GM23338 (cell line): ENCODE data around the gene SPPL2C. TPM values are rescaled to one million over a fixed set of nuclear protein-coding genes. Genes with fewer than 3 reads are reported as not detected.
"Not testable (repeated sequence)": the region's sequence is repeated elsewhere in the genome, so short reads cannot be mapped to it uniquely, and the experiment has no call there.

Experiments used
- ATAC-seq: fragments of 200-7000 bp; cut with Tn5 transposase; 3 replicates; pipeline ENCODE4 v1.9.1; 2020
- DNase-seq: peaks from one replicate; pipeline ENCODE4 v3.0.0-alpha.2; 2015; ENCODE audit warnings: low spot score
- H2AFZ ChIP-seq: fragments of 200-600 bp; sonication (generic); 2 replicates; pipeline ENCODE4 v1.8.0; 2016; ENCODE audit warnings: antibody characterized with exemption, mild to moderate bottlenecking, moderate library complexity
- H3F3A ChIP-seq: fragments of 200-600 bp; sonication (generic); replicated peaks from 2 replicates; pipeline ENCODE4 v1.8.0; 2017; ENCODE audit warnings: antibody characterized with exemption, mixed run types, low read depth
- H3K27ac ChIP-seq: fragments of 200-600 bp; sonication (generic); 2 replicates; pipeline ENCODE4 v1.6.1; 2016; ENCODE audit warnings: low read depth
- H3K27me3 ChIP-seq: fragments of 200-600 bp; sonication (generic); 2 replicates; pipeline ENCODE4 v1.8.0; 2016; ENCODE audit warnings: mild to moderate bottlenecking, mixed run types, moderate library complexity; ENCODE audit not compliant: insufficient read depth
- H3K36me3 ChIP-seq: fragments of 200-600 bp; sonication (generic); 2 replicates; pipeline ENCODE4 v1.8.0; 2016; ENCODE audit warnings: mild to moderate bottlenecking; ENCODE audit not compliant: insufficient read depth
- H3K4me1 ChIP-seq: fragments of 200-600 bp; sonication (generic); 2 replicates; pipeline ENCODE4 v1.8.0; 2016; ENCODE audit warnings: mild to moderate bottlenecking, moderate library complexity; ENCODE audit not compliant: insufficient read depth
- H3K4me2 ChIP-seq: fragments of 200-600 bp; sonication (generic); 2 replicates; pipeline ENCODE4 v1.7.1; 2017; ENCODE audit warnings: mixed run types
- H3K4me3 ChIP-seq: fragments of 200-600 bp; sonication (generic); 2 replicates; pipeline ENCODE4 v1.6.1; 2016; ENCODE audit warnings: mixed run types
- H3K79me2 ChIP-seq: fragments of 200-600 bp; sonication (generic); replicated peaks from 2 replicates; pipeline ENCODE4 v1.8.0; 2017; ENCODE audit warnings: mild to moderate bottlenecking; ENCODE audit not compliant: insufficient read depth
- H3K9me2 ChIP-seq: fragments of 200-600 bp; sonication (generic); 2 replicates; pipeline ENCODE4 v1.8.0; 2017; ENCODE audit not compliant: insufficient read depth
- H4K20me1 ChIP-seq: fragments of 200-600 bp; sonication (generic); replicated peaks from 2 replicates; pipeline ENCODE4 v1.8.0; 2017; ENCODE audit warnings: mild to moderate bottlenecking; ENCODE audit not compliant: insufficient read depth
- H3K27ac Mint-ChIP-seq: 2 replicates; pipeline ENCODE4 v1.8.0; 2020; ENCODE audit warnings: inconsistent platforms, mild to moderate bottlenecking, moderate library complexity, mixed read lengths
- H3K27me3 Mint-ChIP-seq: 3 replicates; pipeline ENCODE4 v1.8.0; 2022; ENCODE audit warnings: low read depth, mild to moderate bottlenecking, moderate library complexity, mixed read lengths, inconsistent platforms; ENCODE audit not compliant: insufficient read depth, poor library complexity
- H3K36me3 Mint-ChIP-seq: 3 replicates; pipeline ENCODE4 v1.8.0; 2021; ENCODE audit warnings: low read depth, mild to moderate bottlenecking, inconsistent platforms, moderate library complexity, mixed read lengths
- H3K4me1 Mint-ChIP-seq: 3 replicates; pipeline ENCODE4 v1.8.0; 2020; ENCODE audit warnings: mild to moderate bottlenecking, inconsistent platforms, mixed read lengths
- H3K4me3 Mint-ChIP-seq: 3 replicates; pipeline ENCODE4 v1.8.0; 2021; ENCODE audit warnings: moderate library complexity, mild to moderate bottlenecking, inconsistent platforms, mixed read lengths
- H3K9me3 Mint-ChIP-seq: 3 replicates; pipeline ENCODE4 v1.8.0; 2020; ENCODE audit warnings: moderate library complexity, mild to moderate bottlenecking, inconsistent platforms, mixed read lengths
- CREB1 ChIP-seq: fragments of 250-450 bp; sonication (Bioruptor Pico); IDR thresholded peaks from 2 replicates; pipeline ENCODE4 v1.5.0; 2020; ENCODE audit warnings: low read depth, mild to moderate bottlenecking, moderate library complexity
- JUNB ChIP-seq: IDR thresholded peaks from one replicate; pipeline ENCODE4 v1.6.1; 2016; ENCODE audit warnings: antibody characterized with exemption; ENCODE audit not compliant: unreplicated experiment
- NANOG ChIP-seq: IDR thresholded peaks from 2 replicates; pipeline ENCODE4 v1.6.1; 2016; ENCODE audit warnings: antibody characterized with exemption, borderline replicate concordance
- polyA plus RNA-seq: library from polyadenylated mRNA; unstranded; fragments of >200 nt; fragmentation: Nextera tagmentation; extraction: Ambion mirVana; gene quantifications from 2 replicates; pipeline ENCODE4 v1.2.1, GENCODE V29; 2016
- total RNA-seq: library from RNA; depleted of rRNA; stranded (reverse); fragments of >200 nt; shearing (Covaris generic); gene quantifications from 2 replicates; pipeline ENCODE4 v1.2.3, GENCODE V29; 2014
- TF ChIP-seq, protein P1 (sequence below): fragments of 250-450 bp; sonication (Bioruptor Pico); IDR thresholded peaks from 2 replicates; pipeline ENCODE4 v1.5.0; 2020; ENCODE audit warnings: mild to moderate bottlenecking, moderate library complexity
- TF ChIP-seq, protein P2 (sequence below): IDR thresholded peaks from 2 replicates; pipeline ENCODE4 v1.6.1; 2016; ENCODE audit warnings: antibody characterized with exemption
- TF ChIP-seq, protein P3 (sequence below), 2 experiments: fragments of 200-600 bp in 1 of 2; sonication (generic) in 1 of 2; conservative IDR thresholded peaks; 2 replicates each; pipeline versions ENCODE4 v1.5.1 to v1.6.1; 2016 to 2017; ENCODE audit warnings: antibody characterized with exemption in 2 of 2, low read depth in 2 of 2, mild to moderate bottlenecking in 2 of 2, moderate library complexity in 1 of 2

The SPPL2C gene
- total and polyA plus RNA-seq, 2 experiments from 2014 or later: 0.14 TPM; not detected in 1

DNA sequence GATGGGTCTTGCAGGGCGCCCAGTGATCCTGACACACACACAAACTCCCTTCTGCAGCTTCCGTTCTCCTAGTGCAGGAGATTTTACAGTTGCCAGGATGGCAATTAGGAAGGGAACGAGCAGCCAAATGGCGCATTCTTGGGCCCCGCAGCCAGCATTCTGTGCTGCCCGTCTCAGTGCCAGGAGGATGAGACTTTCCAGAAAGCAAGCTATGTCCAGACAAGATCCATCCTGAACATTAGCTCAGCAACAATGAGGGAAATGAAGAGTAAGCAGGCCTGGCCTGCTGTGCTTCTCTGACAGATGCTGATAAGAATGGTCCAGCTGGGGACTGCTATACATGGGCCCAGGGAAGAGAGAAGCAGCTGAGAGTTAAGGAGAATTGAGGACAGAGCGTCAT, 16.5 kb downstream of the SPPL2C start (continued):
- TF ChIP-seq, protein P1, sequence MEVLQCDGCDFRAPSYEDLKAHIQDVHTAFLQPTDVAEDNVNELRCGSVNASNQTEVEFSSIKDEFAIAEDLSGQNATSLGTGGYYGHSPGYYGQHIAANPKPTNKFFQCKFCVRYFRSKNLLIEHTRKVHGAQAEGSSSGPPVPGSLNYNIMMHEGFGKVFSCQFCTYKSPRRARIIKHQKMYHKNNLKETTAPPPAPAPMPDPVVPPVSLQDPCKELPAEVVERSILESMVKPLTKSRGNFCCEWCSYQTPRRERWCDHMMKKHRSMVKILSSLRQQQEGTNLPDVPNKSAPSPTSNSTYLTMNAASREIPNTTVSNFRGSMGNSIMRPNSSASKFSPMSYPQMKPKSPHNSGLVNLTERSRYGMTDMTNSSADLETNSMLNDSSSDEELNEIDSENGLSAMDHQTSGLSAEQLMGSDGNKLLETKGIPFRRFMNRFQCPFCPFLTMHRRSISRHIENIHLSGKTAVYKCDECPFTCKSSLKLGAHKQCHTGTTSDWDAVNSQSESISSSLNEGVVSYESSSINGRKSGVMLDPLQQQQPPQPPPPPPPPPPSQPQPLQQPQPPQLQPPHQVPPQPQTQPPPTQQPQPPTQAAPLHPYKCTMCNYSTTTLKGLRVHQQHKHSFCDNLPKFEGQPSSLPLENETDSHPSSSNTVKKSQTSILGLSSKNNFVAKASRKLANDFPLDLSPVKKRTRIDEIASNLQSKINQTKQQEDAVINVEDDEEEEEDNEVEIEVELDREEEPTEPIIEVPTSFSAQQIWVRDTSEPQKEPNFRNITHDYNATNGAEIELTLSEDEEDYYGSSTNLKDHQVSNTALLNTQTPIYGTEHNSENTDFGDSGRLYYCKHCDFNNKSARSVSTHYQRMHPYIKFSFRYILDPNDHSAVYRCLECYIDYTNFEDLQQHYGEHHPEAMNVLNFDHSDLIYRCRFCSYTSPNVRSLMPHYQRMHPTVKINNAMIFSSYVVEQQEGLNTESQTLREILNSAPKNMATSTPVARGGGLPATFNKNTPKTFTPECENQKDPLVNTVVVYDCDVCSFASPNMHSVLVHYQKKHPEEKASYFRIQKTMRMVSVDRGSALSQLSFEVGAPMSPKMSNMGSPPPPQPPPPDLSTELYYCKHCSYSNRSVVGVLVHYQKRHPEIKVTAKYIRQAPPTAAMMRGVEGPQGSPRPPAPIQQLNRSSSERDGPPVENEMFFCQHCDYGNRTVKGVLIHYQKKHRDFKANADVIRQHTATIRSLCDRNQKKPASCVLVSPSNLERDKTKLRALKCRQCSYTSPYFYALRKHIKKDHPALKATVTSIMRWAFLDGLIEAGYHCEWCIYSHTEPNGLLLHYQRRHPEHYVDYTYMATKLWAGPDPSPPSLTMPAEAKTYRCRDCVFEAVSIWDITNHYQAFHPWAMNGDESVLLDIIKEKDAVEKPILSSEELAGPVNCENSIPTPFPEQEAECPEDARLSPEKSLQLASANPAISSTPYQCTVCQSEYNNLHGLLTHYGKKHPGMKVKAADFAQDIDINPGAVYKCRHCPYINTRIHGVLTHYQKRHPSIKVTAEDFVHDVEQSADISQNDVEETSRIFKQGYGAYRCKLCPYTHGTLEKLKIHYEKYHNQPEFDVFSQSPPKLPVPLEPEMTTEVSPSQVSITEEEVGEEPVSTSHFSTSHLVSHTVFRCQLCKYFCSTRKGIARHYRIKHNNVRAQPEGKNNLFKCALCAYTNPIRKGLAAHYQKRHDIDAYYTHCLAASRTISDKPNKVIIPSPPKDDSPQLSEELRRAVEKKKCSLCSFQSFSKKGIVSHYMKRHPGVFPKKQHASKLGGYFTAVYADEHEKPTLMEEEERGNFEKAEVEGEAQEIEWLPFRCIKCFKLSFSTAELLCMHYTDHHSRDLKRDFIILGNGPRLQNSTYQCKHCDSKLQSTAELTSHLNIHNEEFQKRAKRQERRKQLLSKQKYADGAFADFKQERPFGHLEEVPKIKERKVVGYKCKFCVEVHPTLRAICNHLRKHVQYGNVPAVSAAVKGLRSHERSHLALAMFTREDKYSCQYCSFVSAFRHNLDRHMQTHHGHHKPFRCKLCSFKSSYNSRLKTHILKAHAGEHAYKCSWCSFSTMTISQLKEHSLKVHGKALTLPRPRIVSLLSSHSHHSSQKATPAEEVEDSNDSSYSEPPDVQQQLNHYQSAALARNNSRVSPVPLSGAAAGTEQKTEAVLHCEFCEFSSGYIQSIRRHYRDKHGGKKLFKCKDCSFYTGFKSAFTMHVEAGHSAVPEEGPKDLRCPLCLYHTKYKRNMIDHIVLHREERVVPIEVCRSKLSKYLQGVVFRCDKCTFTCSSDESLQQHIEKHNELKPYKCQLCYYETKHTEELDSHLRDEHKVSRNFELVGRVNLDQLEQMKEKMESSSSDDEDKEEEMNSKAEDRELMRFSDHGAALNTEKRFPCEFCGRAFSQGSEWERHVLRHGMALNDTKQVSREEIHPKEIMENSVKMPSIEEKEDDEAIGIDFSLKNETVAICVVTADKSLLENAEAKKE: no peak
- TF ChIP-seq CREB1 (CRISPR knock-in tag): no peak
- TF ChIP-seq NANOG: no peak
- TF ChIP-seq, protein P2, sequence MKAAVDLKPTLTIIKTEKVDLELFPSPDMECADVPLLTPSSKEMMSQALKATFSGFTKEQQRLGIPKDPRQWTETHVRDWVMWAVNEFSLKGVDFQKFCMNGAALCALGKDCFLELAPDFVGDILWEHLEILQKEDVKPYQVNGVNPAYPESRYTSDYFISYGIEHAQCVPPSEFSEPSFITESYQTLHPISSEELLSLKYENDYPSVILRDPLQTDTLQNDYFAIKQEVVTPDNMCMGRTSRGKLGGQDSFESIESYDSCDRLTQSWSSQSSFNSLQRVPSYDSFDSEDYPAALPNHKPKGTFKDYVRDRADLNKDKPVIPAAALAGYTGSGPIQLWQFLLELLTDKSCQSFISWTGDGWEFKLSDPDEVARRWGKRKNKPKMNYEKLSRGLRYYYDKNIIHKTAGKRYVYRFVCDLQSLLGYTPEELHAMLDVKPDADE: no peak
- TF ChIP-seq, protein P3, sequence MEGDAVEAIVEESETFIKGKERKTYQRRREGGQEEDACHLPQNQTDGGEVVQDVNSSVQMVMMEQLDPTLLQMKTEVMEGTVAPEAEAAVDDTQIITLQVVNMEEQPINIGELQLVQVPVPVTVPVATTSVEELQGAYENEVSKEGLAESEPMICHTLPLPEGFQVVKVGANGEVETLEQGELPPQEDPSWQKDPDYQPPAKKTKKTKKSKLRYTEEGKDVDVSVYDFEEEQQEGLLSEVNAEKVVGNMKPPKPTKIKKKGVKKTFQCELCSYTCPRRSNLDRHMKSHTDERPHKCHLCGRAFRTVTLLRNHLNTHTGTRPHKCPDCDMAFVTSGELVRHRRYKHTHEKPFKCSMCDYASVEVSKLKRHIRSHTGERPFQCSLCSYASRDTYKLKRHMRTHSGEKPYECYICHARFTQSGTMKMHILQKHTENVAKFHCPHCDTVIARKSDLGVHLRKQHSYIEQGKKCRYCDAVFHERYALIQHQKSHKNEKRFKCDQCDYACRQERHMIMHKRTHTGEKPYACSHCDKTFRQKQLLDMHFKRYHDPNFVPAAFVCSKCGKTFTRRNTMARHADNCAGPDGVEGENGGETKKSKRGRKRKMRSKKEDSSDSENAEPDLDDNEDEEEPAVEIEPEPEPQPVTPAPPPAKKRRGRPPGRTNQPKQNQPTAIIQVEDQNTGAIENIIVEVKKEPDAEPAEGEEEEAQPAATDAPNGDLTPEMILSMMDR (conservative IDR thresholded peaks at IDR 0.05; ENCODE audit: low read depth in 2 of 2): no peak
- no peak for TF ChIP-seq JUNB

- H3K4me3 Mint-ChIP-seq, H3K9me3 Mint-ChIP-seq, H3K27ac Mint-ChIP-seq, H3F3A ChIP-seq, H3K79me2 ChIP-seq, H2AFZ ChIP-seq, DNase-seq, H3K36me3 ChIP-seq, H3K36me3 Mint-ChIP-seq, H3K4me2 ChIP-seq, H3K27me3 Mint-ChIP-seq, H3K9me2 ChIP-seq, H3K4me3 ChIP-seq, H4K20me1 ChIP-seq, ATAC-seq, H3K27ac ChIP-seq, H3K27me3 ChIP-seq: not testable (repeated sequence)
- H3K4me1 ChIP-seq: peaks cover 22% of the 10 kb centered on the region
- peaks cover 27% of the 10 kb centered on the region for H3K4me1 Mint-ChIP-seq
Measured at GRCh38 chr17:45862127-45862526, 17.4 kb downstream of the SPPL2C start.
